ENCODE measurements around the gene KIR2DL1.
A peak's percentile ranks its signal among the peaks of the same experiment; 100 is the strongest.
"Not testable (repeated sequence)": the region's sequence is repeated elsewhere in the genome, so short reads cannot be mapped to it uniquely, and the experiment has no call there.

The KIR2DL1 gene

DNA sequence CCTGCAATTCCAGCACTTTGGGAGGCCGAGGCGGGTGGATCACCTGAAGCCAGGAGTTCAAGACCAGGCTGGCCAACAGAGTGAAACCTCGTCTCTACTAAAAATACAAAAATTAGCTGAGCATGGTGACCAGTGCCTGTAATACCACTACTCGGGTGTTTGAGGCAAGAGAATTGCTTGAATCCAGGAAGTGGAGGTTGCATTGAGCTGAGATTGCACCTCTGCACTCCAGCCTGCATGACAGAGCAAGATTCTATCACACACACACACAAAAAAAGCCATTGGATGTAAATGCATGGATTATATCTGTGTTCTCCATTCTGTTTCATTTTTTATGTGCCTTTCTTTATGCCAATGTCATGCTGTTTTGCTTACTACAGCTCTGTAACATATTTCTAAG is 54.8 kb downstream of the KIR2DL1 start:
- peak; percentile 6 for DNase-seq

DNA sequence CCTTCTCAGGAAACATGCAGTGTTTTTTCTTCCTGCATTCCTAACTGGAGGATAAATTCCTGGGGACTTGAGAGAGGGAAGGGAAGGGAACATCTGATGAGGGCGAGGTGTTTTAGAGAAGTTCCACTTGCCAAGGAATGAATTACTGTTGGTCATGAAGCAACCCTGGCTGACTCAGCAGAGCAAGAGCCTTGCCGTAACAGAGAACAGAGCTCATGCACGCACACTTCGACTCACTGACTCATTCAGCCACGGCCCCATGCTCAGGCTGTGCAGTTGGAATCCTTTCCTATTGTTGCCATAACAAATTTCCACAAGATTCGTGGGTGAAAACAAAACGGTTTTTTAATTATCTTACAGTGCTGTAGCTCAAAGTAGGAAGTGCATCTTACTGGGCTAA is 55.7 kb downstream of the KIR2DL1 start:
- not testable (repeated sequence) for DNase-seq

GRCh38 chr19:54828064-54828463 is 58.5 kb downstream of the KIR2DL1 start:
- DNase-seq, result not testable (repeated sequence)

DNA sequence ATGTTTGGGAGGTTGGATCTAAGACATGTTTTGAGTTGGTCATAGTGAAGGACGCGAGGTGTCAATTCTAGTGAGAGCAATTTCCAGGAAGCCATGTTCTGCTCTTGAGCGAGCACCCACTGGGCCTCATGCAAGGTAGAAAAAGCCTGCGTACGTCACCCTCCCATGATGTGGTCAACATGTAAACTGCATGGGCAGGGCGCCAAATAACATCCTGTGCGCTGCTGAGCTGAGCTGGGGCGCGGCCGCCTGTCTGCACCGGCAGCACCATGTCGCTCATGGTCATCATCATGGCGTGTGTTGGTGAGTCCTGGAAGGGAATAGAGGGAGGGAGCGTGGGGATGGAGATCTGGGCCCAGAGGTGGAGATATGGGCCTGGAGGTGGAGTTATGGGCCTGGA is 62.9 kb downstream of the KIR2DL1 start, which contains the start of gene KIR2DS4:
KIR2DS4 (plus strand) TSS at position 181 of the 400 bp plus-strand sequence.
- DNase-seq, result not testable (repeated sequence)
